SK-N-SH treated with all-trans-retinoic acid at 6 μM for 48 hours (cell line): Measurements from ENCODE around the gene CLDN5.

ENCODE experiments used
- ARNTL ChIP-seq: fragments of 450-650 bp; formaldehyde crosslinking; IDR thresholded peaks from 2 replicates; pipeline ENCODE4 v1.5.0; 2020; ENCODE audit warnings: low read depth, mild to moderate bottlenecking, moderate library complexity, borderline replicate concordance
- CREB5 ChIP-seq: fragments of 250-450 bp; sonication (Bioruptor Pico); IDR thresholded peaks from 2 replicates; pipeline ENCODE4 v1.5.1; 2020; ENCODE audit warnings: low read depth, mild to moderate bottlenecking, moderate library complexity
- ESRRG ChIP-seq: fragments of 250-450 bp; sonication (Bioruptor Pico); IDR thresholded peaks from 2 replicates; pipeline ENCODE4 v1.6.1; 2021; ENCODE audit warnings: mild to moderate bottlenecking
- ISL1 ChIP-seq: fragments of 250-450 bp; sonication (Bioruptor Pico); IDR thresholded peaks from 2 replicates; pipeline ENCODE4 v2.1.2; 2022; ENCODE audit warnings: mild to moderate bottlenecking, moderate library complexity
- OSR1 ChIP-seq: fragments of 250-450 bp; sonication (Bioruptor Pico); IDR thresholded peaks from 2 replicates; pipeline ENCODE4 v1.8.0; 2022; ENCODE audit warnings: moderate library complexity, mild to moderate bottlenecking, inconsistent platforms
- RARB ChIP-seq: fragments of 250-450 bp; sonication (Bioruptor Pico); IDR thresholded peaks from 2 replicates; pipeline ENCODE4 v1.8.0; 2021; ENCODE audit warnings: mild to moderate bottlenecking, moderate library complexity
- TSHZ2 ChIP-seq: fragments of 250-450 bp; sonication (Bioruptor Pico); IDR thresholded peaks from 2 replicates; pipeline ENCODE4 v1.5.0; 2020; ENCODE audit warnings: mild to moderate bottlenecking, moderate library complexity
- ZC3H10 ChIP-seq: fragments of 250-450 bp; sonication (Bioruptor Pico); IDR thresholded peaks from 2 replicates; pipeline ENCODE4 v1.5.1; 2021; ENCODE audit warnings: mild to moderate bottlenecking, moderate library complexity
- ZFP3 ChIP-seq: fragments of 250-450 bp; sonication (Bioruptor Pico); IDR thresholded peaks from 2 replicates; pipeline ENCODE4 v1.5.0; 2020; ENCODE audit warnings: mild to moderate bottlenecking, moderate library complexity
- ZFP30 ChIP-seq: fragments of 450-650 bp; formaldehyde crosslinking; IDR thresholded peaks from 2 replicates; pipeline ENCODE4 v1.5.0; 2022; ENCODE audit warnings: mild to moderate bottlenecking, moderate library complexity
- ZNF565 ChIP-seq: fragments of 450-650 bp; formaldehyde crosslinking; conservative IDR thresholded peaks from 2 replicates; pipeline ENCODE4 v1.5.0; 2020; ENCODE audit warnings: low read depth, mild to moderate bottlenecking, moderate library complexity
- ZNF8 ChIP-seq: fragments of 450-650 bp; formaldehyde crosslinking; IDR thresholded peaks from 2 replicates; pipeline ENCODE4 v1.5.0; 2020; ENCODE audit warnings: mild to moderate bottlenecking, moderate library complexity
- TF ChIP-seq, protein P1 (sequence below): fragments of 250-450 bp; sonication (Bioruptor Pico); IDR thresholded peaks from 2 replicates; pipeline ENCODE4 v1.8.0; 2020; ENCODE audit warnings: mild to moderate bottlenecking, moderate library complexity, borderline replicate concordance

GRCh38 chr22:19496324-19496630, 27.9 kb downstream of the CLDN5 start:
- no peak for TF ChIP-seq ZFP3 (CRISPR knock-in tag)
- no peak for TF ChIP-seq CREB5 (CRISPR knock-in tag)
- TF ChIP-seq OSR1 (CRISPR knock-in tag), result no peak
- TF ChIP-seq ZNF8 (CRISPR knock-in tag), result no peak
- TF ChIP-seq RARB (CRISPR knock-in tag), result no peak
- TF ChIP-seq ZC3H10 (CRISPR knock-in tag), result no peak
- no peak for TF ChIP-seq ISL1
- TF ChIP-seq, protein P1, sequence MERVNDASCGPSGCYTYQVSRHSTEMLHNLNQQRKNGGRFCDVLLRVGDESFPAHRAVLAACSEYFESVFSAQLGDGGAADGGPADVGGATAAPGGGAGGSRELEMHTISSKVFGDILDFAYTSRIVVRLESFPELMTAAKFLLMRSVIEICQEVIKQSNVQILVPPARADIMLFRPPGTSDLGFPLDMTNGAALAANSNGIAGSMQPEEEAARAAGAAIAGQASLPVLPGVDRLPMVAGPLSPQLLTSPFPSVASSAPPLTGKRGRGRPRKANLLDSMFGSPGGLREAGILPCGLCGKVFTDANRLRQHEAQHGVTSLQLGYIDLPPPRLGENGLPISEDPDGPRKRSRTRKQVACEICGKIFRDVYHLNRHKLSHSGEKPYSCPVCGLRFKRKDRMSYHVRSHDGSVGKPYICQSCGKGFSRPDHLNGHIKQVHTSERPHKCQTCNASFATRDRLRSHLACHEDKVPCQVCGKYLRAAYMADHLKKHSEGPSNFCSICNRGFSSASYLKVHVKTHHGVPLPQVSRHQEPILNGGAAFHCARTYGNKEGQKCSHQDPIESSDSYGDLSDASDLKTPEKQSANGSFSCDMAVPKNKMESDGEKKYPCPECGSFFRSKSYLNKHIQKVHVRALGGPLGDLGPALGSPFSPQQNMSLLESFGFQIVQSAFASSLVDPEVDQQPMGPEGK (CRISPR knock-in tag), result no peak
- no peak for TF ChIP-seq ZNF565 (CRISPR knock-in tag)
- no peak for TF ChIP-seq ZFP30 (CRISPR knock-in tag)
- no peak for TF ChIP-seq TSHZ2 (CRISPR knock-in tag)
- TF ChIP-seq ARNTL (CRISPR knock-in tag), result no peak
- no peak for TF ChIP-seq ESRRG (CRISPR knock-in tag)
